GM21825 (cell line): ENCODE results near the gene NRL.
A peak's percentile ranks its signal among the peaks of the same experiment; 100 is the strongest.
"Not testable (repeated sequence)": the region's sequence is repeated elsewhere in the genome, so short reads cannot be mapped to it uniquely, and the experiment has no call there.

Experiments used
- ATAC-seq: cut with Tn5 transposase; IDR thresholded peaks from one replicate; pipeline ENCODE4 v1.9.1; 2021; ENCODE audit warnings: mild to moderate bottlenecking, moderate library complexity; ENCODE audit not compliant: unreplicated experiment

Gene NRL

DNA sequence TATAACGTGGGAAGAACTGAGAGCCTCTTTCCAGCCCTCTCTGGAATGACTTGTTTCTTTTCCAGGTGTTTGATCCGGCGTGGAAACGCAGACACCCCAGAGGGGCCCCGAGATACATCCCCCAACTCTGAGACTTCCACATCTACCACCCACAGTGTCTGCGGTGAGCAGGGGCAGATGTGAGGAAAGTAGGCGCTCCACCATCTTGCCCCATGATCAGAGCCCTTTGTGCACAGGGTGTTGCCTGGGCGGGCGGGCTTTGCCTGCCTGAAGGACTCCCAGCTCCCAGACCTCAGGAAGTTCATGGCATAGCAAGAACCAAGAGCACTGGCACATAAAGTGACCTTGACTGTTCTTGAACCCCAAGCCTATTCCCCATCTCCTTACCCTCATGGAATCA lies 60.1 kb downstream of the NRL start:
- no peak for ATAC-seq

GRCh38 chr14:24054324-24054641 lies 60.5 kb downstream of the NRL start:
- no peak for ATAC-seq

GRCh38 chr14:24053548-24054323 lies 61.0 kb downstream of the NRL start:
- no peak for ATAC-seq

- no peak for ATAC-seq
Measured at GRCh38 chr14:24052656-24053547, 61.8 kb downstream of the NRL start.

GRCh38 chr14:24051789-24052655 lies 62.7 kb downstream of the NRL start, which contains the start of gene CARMIL3:
Gene CARMIL3 (plus strand): TSS chr14:24052009. CDS start chr14:24052154, 145 bp downstream.
- ATAC-seq: peak; percentile 73

DNA sequence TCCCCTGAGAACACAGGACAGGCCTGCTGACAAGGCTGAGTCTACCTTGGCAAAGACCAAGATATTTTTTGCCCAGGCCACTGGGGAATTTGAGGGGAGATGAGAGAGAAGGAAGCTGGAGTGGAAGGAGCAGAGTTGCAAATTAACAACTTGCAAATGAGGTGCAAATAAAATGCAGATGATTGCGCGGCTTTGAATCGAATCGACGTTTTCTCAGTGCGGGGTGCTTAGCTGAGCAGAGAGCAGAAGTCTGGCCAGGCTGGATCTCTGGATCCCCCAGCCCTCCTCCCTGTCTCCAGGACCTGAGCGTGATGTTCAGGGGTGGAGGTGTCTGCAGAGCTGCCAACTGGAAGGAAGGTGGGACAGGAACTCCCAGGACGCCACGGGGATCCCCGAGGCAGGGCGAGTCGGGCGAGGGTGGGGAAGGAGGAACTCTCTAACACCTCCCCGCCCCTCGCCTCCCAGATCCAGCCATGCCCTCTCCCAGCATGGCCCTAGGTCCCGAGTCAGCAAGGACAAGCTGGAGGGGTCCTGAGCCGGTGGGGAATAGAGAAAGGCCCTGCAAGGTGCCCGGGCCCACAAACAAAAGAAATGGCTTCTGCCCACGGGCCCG lies 63.5 kb downstream of the NRL start:
- ATAC-seq: peak; percentile 9

- not testable (repeated sequence) for ATAC-seq
Measured at GRCh38 chr14:24050753-24051152, 64.0 kb downstream of the NRL start.

- ATAC-seq: not testable (repeated sequence)
Measured at GRCh38 chr14:24049002-24049401, 65.7 kb downstream of the NRL start.

GRCh38 chr14:24042746-24043145 lies 72.0 kb downstream of the NRL start:
- ATAC-seq: no peak

DNA sequence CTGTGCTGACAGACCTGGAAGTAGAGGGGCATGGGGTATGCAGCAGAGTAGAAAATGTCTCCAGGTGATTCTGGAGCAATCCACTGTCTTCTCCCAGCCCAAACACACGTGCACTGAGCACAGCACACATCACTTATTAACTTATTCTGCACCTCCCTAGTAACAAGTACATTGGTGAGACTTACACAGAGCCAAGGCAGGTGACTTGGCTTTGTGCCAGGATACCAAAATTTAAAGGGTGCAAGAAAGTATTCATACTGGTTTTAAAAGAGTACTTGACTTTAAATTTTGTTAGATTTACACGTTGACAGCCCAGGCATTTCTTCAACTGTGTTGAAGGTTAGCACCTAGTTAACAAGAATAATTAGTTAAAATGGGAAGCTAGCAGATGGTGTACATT lies 74.1 kb downstream of the NRL start:
- ATAC-seq: no peak

GRCh38 chr14:24038686-24039085 lies 76.1 kb downstream of the NRL start:
- no peak for ATAC-seq

DNA sequence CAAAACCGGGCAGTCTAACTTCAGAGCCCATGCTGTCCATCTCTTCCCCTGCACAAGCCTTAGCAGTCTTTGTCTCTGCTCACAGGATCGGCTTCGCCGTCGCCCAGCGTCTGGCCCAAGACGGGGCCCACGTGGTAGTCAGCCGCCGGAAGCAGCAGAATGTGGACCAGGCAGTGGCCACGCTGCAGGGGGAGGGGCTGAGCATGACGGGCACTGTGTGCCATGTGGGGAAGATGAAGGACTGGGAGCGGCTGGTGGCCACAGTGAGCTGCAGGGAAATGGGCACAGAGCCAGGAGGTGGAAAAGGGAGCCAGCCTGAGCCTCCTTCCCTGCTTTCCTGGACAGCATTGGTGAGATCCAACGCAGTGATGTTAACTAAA lies 77.1 kb downstream of the NRL start:
- ATAC-seq: no peak

- ATAC-seq: peak; percentile 12
Measured at GRCh38 chr14:24036963-24037657, 77.6 kb downstream of the NRL start.

- ATAC-seq: peak; percentile 60
Measured at GRCh38 chr14:24036169-24036962, 78.4 kb downstream of the NRL start.

- ATAC-seq: peak; percentile 22
Measured at GRCh38 chr14:24035769-24036168, 79.0 kb downstream of the NRL start.

GRCh38 chr14:24032727-24033418 lies 81.9 kb downstream of the NRL start:
- no peak for ATAC-seq

- not testable (repeated sequence) for ATAC-seq
Measured at GRCh38 chr14:24031331-24031730, 83.4 kb downstream of the NRL start.

GRCh38 chr14:24029687-24030086 lies 85.1 kb downstream of the NRL start:
- not testable (repeated sequence) for ATAC-seq
